ENCODE measurements around the gene UFSP2. TPM values are rescaled to one million over a fixed set of nuclear protein-coding genes. Genes with fewer than 3 reads are reported as not detected.

UFSP2 gene
- total RNA-seq, 1 donor from 2014 or later = 51.2 TPM

DNA sequence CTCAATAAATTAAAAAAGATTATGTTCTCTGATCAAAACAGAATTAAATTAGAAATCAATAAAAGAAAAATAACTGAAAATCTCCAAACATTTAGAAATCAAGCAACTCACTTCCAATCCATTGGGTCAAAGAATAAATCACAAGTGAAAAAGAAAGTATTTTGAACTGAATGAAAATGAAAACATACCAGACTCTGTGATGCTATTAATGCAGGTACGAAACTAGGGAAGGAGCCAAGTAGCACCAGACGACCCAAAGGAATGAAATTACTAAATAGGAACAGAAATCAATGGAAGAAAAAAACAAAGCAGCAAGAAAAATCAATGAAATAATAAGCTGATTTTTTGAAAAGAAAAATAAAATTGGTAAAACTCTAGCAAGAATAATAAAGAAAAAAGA, 30.4 kb upstream of the UFSP2 start:
- intact Hi-C loops (cut with micrococcal nuclease) = no loop called here
- no peak overlapping the region for H3K27ac ChIP-seq (replicated peaks)
- no peak for DNase-seq
- H3K9me3 ChIP-seq (replicated peaks) = no peaks in the 10 kb centered on the region
- no peaks in the 10 kb centered on the region for H3K4me1 ChIP-seq
- no peaks in the 10 kb centered on the region for H3K27me3 ChIP-seq (ENCODE audit: low read depth)
- H3K36me3 ChIP-seq = no peaks in the 10 kb centered on the region
- no peak overlapping the region for H3K4me3 ChIP-seq
- TF ChIP-seq, protein P1, sequence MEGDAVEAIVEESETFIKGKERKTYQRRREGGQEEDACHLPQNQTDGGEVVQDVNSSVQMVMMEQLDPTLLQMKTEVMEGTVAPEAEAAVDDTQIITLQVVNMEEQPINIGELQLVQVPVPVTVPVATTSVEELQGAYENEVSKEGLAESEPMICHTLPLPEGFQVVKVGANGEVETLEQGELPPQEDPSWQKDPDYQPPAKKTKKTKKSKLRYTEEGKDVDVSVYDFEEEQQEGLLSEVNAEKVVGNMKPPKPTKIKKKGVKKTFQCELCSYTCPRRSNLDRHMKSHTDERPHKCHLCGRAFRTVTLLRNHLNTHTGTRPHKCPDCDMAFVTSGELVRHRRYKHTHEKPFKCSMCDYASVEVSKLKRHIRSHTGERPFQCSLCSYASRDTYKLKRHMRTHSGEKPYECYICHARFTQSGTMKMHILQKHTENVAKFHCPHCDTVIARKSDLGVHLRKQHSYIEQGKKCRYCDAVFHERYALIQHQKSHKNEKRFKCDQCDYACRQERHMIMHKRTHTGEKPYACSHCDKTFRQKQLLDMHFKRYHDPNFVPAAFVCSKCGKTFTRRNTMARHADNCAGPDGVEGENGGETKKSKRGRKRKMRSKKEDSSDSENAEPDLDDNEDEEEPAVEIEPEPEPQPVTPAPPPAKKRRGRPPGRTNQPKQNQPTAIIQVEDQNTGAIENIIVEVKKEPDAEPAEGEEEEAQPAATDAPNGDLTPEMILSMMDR (IDR thresholded peaks at IDR 0.05; ENCODE audit: borderline replicate concordance) = no peak

DNA sequence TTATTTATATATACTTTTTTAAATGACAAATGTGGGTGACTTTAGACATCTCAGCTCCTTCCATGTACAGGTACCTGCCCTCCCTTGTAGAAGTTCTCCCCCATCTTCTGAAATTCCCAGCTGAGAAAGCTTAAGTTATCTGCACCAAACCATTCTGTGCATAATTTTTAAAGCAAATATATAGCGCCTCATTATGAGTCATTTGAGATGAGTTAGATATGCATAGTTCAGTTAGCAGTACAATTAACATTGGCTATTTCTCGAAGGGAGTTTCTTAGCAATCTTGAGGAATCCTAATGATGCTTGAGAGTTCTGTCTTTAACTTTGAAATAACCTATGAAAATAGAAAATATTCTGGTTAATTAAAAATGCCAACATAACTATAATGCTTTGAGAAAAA, 19.4 kb upstream of the UFSP2 start:
- intact Hi-C loops (cut with micrococcal nuclease) = no loop called here
- no peak for DNase-seq
- Histone ChIP-seq H3K27ac (replicated peaks) (no peak overlapping the region), H3K27me3 (ENCODE audit: low read depth) (no peaks in the 10 kb centered on the region), H3K4me1 (no peaks in the 10 kb centered on the region), H3K9me3 (replicated peaks) (no peaks in the 10 kb centered on the region), H3K36me3 (no peaks in the 10 kb centered on the region), H3K4me3 (no peak overlapping the region)
- TF ChIP-seq, protein P1 (IDR thresholded peaks at IDR 0.05; ENCODE audit: borderline replicate concordance) = no peak

DNA sequence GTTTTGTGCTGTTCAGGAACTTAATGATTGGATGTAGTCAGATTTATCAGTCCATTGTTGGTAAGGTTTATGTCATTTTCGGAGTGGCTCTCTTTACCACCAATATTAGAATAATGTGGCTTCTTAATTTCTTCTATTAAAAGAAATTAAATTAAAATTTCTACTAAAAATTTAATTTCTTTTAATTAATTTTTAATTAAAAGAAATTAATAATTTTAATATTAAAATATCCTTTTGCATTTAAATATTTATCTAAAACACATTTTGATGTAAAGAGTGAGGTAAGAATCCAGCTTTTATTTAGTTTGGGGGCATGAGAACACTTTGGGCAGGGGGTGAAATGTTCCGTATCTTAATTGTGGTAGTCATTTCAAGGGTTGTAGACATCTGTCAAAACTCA, 15.7 kb upstream of the UFSP2 start:
- TF ChIP-seq, protein P1 (IDR thresholded peaks at IDR 0.05; ENCODE audit: borderline replicate concordance) = no peak
- H3K27me3 ChIP-seq (ENCODE audit: low read depth) = no peaks in the 10 kb centered on the region
- no peak for DNase-seq
- intact Hi-C loops (cut with micrococcal nuclease) = no loop called here
- no peak overlapping the region for H3K27ac ChIP-seq (replicated peaks)
- no peaks in the 10 kb centered on the region for H3K36me3 ChIP-seq
- H3K4me1 ChIP-seq = no peaks in the 10 kb centered on the region
- H3K9me3 ChIP-seq (replicated peaks) = no peaks in the 10 kb centered on the region
- H3K4me3 ChIP-seq = no peak overlapping the region

DNA sequence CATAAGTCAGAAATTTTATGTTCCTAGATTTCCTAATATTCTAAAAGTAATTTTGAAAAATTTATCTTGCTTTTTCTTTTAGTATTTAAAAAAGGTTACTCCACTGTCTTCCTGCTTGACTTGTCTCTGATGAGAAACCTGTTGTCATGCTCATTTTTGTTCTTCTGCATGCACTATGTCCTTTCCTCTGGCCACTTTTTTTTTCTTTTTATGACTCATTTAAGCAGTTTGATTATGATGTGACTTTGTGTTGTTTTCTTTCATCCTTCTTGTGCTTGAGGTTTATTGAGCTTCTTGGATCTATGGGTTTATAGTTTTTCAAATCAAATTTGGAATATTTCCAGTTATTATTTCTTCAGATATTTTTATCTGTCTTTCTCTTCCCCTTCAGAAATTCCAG, 12.0 kb upstream of the UFSP2 start:
- H3K27me3 ChIP-seq (ENCODE audit: low read depth) = no peaks in the 10 kb centered on the region
- no peak for DNase-seq
- intact Hi-C loops (cut with micrococcal nuclease) = no loop called here
- H3K36me3 ChIP-seq = no peaks in the 10 kb centered on the region
- H3K9me3 ChIP-seq (replicated peaks) = no peaks in the 10 kb centered on the region
- H3K4me3 ChIP-seq = no peak overlapping the region
- H3K4me1 ChIP-seq = no peaks in the 10 kb centered on the region
- H3K27ac ChIP-seq (replicated peaks) = no peak overlapping the region
- TF ChIP-seq, protein P1 (IDR thresholded peaks at IDR 0.05; ENCODE audit: borderline replicate concordance) = no peak

DNA sequence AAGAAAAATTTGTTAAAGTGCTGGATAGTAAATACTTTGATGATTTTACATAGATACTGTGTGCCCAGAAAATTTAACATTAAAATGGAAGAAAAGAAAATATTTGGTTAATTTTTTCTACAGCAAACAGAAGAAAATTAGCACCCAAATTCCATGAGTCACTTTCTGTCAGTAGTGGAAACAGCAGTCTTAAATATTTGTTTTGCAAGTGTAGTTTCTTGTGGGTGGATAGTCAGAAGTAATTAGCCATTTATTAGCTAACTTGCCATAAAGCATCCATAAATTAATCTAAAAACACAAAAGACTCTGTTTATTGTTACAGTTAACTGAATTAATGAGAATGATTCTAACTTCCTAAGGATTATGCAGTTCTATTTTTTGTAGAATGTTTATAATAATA, 9.7 kb upstream of the UFSP2 start:
- TF ChIP-seq, protein P1 (IDR thresholded peaks at IDR 0.05; ENCODE audit: borderline replicate concordance) = no peak
- Histone ChIP-seq H3K9me3 (replicated peaks) (no peaks in the 10 kb centered on the region), H3K27me3 (ENCODE audit: low read depth) (no peaks in the 10 kb centered on the region), H3K36me3 (no peaks in the 10 kb centered on the region), H3K4me1 (no peaks in the 10 kb centered on the region), H3K4me3 (no peak overlapping the region), H3K27ac (replicated peaks) (no peak overlapping the region)
- no peak for DNase-seq
- intact Hi-C loops (cut with micrococcal nuclease) = no loop called here

DNA sequence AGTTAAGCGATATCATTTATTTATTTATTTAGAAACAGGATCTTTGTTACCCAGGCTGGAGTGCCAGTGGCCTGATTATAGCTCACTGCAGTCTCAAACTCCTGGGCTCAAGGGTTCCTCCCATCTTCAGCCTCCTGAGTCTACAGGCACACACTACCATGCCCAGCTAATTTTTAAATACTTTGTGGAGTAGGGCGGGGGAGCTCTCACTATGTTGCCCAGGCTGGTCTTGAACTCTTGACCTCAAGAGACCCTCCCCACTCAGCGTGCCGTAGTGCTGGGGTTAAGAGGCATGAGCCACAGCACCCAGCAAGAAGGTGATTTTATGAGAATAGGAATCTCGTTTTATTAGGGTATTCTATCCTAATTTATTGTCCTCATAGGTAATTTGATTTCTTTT, 3.9 kb upstream of the UFSP2 start:
- TF ChIP-seq, protein P1 (IDR thresholded peaks at IDR 0.05; ENCODE audit: borderline replicate concordance) = no peak
- no peaks in the 10 kb centered on the region for H3K36me3 ChIP-seq
- no peaks in the 10 kb centered on the region for H3K9me3 ChIP-seq (replicated peaks)
- H3K4me1 ChIP-seq = peaks cover 14% of the 10 kb centered on the region
- H3K4me3 ChIP-seq = no peak overlapping the region
- H3K27me3 ChIP-seq (ENCODE audit: low read depth) = no peaks in the 10 kb centered on the region
- intact Hi-C loops (cut with micrococcal nuclease) = loop anchor here (10.0 kb wide), 1 partner anchor 165 kb away; no protein-coding TSS in a partner anchor
- H3K27ac ChIP-seq (replicated peaks) = no peak overlapping the region
- DNase-seq = no peak

All from left ventricle myocardium inferior (tissue), 1 donor.